ENCODE data around the gene DNAJC10.

DNA sequence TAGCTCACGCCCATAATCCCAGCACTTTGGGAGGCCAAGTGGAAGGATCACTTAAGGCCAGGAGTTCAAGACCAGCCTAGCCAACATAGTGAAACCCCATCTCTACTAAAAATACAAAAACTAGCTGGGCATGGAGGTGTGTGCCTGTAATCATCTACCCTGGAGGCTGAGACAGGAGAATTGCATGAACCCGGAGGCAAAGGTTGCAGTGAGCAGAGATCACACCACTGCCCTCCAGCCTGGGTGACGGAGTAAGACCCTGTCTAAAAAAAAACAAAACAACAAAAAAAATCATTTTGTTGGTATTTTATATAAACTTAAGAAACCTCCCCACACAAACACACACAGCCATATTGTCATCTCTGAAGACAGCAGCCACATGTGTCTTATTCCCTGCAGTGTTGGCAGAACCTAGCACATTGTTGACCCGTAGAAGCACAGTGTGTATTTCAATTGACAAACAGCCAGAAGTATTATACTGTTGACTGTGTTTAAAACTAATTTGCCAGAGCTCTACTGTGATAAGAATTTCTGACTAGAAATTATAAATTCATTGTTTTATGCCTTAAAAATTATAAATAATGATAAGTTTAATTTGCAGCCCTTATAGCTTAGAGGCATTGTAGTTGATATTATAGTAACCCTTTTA lies 68.1 kb downstream of the DNAJC10 start:
- TF ChIP-seq CREM (IDR thresholded peaks at IDR 0.05; ENCODE audit: low read depth) (no peak), RFX5 (IDR thresholded peaks at IDR 0.05; ENCODE audit: low read depth, low read length) (no peak), TBL1XR1 (IDR thresholded peaks at IDR 0.05; ENCODE audit: low read depth, low read length) (no peak), CHD2 (IDR thresholded peaks at IDR 0.05; ENCODE audit: borderline replicate concordance, low read depth, low read length) (no peak), POLR2AphosphoS5 (IDR thresholded peaks at IDR 0.05; ENCODE audit: low read length) (no peak), FOS (IDR thresholded peaks at IDR 0.05; ENCODE audit: borderline replicate concordance, extremely low read depth, insufficient read length) (no peak)
- TF ChIP-seq, protein P1, sequence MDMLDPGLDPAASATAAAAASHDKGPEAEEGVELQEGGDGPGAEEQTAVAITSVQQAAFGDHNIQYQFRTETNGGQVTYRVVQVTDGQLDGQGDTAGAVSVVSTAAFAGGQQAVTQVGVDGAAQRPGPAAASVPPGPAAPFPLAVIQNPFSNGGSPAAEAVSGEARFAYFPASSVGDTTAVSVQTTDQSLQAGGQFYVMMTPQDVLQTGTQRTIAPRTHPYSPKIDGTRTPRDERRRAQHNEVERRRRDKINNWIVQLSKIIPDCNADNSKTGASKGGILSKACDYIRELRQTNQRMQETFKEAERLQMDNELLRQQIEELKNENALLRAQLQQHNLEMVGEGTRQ (IDR thresholded peaks at IDR 0.05; ENCODE audit: borderline replicate concordance, low read depth, low read length): no peak
- TF ChIP-seq, protein P2, sequence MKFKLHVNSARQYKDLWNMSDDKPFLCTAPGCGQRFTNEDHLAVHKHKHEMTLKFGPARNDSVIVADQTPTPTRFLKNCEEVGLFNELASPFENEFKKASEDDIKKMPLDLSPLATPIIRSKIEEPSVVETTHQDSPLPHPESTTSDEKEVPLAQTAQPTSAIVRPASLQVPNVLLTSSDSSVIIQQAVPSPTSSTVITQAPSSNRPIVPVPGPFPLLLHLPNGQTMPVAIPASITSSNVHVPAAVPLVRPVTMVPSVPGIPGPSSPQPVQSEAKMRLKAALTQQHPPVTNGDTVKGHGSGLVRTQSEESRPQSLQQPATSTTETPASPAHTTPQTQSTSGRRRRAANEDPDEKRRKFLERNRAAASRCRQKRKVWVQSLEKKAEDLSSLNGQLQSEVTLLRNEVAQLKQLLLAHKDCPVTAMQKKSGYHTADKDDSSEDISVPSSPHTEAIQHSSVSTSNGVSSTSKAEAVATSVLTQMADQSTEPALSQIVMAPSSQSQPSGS (IDR thresholded peaks at IDR 0.05; ENCODE audit: low read length): no peak
- TF ChIP-seq, protein P3, sequence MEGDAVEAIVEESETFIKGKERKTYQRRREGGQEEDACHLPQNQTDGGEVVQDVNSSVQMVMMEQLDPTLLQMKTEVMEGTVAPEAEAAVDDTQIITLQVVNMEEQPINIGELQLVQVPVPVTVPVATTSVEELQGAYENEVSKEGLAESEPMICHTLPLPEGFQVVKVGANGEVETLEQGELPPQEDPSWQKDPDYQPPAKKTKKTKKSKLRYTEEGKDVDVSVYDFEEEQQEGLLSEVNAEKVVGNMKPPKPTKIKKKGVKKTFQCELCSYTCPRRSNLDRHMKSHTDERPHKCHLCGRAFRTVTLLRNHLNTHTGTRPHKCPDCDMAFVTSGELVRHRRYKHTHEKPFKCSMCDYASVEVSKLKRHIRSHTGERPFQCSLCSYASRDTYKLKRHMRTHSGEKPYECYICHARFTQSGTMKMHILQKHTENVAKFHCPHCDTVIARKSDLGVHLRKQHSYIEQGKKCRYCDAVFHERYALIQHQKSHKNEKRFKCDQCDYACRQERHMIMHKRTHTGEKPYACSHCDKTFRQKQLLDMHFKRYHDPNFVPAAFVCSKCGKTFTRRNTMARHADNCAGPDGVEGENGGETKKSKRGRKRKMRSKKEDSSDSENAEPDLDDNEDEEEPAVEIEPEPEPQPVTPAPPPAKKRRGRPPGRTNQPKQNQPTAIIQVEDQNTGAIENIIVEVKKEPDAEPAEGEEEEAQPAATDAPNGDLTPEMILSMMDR (IDR thresholded peaks at IDR 0.05 in 2 of 3, conservative IDR thresholded peaks at IDR 0.05 in 1 of 3; ENCODE audit: control insufficient read depth in 2 of 3, extremely low read depth in 1 of 3, insufficient read depth in 1 of 3, low read depth in 3 of 3, low read length in 3 of 3): no peak
- TF ChIP-seq, protein P4, sequence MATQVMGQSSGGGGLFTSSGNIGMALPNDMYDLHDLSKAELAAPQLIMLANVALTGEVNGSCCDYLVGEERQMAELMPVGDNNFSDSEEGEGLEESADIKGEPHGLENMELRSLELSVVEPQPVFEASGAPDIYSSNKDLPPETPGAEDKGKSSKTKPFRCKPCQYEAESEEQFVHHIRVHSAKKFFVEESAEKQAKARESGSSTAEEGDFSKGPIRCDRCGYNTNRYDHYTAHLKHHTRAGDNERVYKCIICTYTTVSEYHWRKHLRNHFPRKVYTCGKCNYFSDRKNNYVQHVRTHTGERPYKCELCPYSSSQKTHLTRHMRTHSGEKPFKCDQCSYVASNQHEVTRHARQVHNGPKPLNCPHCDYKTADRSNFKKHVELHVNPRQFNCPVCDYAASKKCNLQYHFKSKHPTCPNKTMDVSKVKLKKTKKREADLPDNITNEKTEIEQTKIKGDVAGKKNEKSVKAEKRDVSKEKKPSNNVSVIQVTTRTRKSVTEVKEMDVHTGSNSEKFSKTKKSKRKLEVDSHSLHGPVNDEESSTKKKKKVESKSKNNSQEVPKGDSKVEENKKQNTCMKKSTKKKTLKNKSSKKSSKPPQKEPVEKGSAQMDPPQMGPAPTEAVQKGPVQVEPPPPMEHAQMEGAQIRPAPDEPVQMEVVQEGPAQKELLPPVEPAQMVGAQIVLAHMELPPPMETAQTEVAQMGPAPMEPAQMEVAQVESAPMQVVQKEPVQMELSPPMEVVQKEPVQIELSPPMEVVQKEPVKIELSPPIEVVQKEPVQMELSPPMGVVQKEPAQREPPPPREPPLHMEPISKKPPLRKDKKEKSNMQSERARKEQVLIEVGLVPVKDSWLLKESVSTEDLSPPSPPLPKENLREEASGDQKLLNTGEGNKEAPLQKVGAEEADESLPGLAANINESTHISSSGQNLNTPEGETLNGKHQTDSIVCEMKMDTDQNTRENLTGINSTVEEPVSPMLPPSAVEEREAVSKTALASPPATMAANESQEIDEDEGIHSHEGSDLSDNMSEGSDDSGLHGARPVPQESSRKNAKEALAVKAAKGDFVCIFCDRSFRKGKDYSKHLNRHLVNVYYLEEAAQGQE (IDR thresholded peaks at IDR 0.05; ENCODE audit: low read depth, low read length): no peak

All from GM12878 (cell line).